ENCODE data around the gene TEX35.
"Not testable (repeated sequence)": the region's sequence is repeated elsewhere in the genome, so short reads cannot be mapped to it uniquely, and the experiment has no call there.

The TEX35 gene

DNA sequence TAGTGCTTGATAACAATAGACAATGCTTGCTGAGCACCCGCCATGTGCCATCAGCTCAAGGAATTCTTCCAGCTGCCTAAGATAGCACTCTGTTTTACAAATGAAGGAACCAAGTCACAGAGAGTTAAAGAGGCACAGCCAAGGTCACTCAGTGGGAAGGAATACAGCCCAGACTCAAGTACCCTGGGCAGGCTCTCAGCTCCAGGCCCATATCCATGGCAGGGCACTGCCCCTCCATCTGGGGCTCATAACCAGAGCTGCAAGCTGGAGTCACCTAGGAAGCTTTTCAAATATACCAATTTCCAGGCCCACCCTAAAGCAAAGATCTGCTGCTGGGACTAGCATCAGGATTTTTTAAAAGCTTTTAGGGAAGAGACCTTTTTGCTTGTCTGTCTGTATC, 17.8 kb upstream of the TEX35 start:
- no peak for DNase-seq

DNA sequence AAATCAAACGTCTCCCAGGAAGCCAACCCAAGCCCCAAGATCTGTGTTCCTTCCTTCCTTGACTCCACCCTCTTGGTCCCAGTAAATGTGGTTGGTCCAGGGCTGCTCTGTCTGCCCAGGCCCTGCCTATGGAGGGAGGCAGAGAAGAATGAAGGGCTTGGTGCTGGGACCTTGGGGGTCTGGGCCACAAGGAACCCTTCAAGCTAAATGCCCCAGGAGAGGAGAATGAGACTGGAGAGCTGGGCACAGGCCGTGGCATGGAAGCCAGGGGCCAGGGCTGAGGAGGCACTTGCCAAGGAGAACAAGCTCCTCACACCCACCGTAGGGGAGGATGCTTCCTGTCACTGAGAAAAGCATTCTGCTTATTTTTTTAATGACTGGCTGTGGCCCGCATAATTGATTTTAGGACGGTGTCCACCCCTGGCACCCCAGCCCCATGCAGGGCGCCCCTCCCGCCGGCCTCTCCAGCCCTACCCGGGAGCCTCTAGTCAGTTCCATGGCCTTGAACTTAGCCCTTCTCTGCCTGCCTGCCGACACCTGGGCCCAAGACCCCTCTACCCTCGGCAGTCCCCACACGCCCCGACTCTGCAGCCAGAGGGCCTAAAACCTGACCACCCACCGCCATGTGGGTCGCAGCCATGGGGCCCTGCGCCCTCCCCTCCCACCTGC, 17.0 kb upstream of the TEX35 start:
- DNase-seq: no peak

DNA sequence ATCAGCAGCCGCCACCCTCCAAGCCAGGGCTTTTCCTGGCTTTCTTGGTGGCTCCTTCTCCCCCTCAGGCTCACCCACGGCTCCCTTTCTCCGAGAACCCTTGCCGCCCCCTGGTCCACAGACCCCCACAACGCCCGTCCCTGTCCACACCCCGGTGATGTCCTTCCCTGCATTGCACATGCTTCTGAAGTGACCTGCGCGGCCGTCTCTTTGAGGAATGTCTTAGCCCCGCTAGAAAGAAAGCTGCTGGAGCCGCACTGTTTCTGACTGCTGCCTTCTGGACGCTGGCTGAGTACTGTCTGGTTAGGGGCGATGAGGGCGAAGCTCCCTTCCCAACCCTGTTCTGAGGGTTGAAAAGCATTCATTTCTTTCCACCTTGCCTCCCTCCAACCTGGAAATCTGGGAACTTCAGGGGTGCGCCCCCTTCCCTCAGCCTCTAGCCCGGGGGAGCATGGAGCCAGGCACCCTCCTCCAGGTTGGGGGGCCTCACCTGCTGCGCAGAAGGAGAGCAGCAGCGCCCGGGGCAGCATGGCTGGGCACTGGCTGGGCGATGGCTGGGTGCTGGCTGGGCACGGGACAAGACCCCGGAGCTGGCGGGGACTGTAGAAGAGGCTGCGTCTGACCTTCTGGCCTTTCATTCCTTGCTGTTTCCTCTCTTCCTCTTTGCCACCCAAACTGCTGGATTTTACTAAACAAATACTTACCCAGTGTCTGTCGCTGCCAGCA, 16.3 kb upstream of the TEX35 start, which contains the start of gene CLEC20A:
TSS of gene CLEC20A (minus strand) at position 555 of the 726 bp plus-strand sequence. CDS start at position 530, 25 bp downstream.
- no peak for DNase-seq

DNA sequence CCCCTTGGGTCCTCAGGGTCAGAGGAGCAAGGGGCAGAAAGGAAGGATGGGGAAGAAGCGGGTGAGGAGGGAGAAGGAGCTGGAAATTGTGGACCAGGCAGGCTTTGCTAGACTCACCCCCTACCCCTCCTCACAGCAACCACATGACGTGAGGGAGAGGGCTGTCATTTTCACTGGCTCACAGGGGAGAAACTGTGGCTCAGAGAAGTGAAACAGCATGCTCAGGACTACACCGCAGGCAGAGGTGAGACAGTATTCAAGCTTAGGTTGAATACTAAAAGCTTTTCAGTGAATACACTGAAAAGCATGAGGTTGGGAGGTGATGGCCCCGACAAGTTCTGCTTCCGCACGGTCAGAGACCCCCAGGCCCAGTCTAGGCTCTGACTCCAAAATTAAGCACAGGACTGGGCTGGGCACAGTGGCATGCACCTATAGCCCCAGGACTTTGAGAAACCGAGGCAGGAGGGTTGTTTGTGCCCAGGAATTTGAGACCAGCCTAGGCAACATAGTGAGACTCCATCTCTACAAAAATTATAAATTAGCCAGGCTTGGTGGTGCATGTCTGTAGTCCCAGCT, 14.9 kb upstream of the TEX35 start:
- DNase-seq: no peak

DNA sequence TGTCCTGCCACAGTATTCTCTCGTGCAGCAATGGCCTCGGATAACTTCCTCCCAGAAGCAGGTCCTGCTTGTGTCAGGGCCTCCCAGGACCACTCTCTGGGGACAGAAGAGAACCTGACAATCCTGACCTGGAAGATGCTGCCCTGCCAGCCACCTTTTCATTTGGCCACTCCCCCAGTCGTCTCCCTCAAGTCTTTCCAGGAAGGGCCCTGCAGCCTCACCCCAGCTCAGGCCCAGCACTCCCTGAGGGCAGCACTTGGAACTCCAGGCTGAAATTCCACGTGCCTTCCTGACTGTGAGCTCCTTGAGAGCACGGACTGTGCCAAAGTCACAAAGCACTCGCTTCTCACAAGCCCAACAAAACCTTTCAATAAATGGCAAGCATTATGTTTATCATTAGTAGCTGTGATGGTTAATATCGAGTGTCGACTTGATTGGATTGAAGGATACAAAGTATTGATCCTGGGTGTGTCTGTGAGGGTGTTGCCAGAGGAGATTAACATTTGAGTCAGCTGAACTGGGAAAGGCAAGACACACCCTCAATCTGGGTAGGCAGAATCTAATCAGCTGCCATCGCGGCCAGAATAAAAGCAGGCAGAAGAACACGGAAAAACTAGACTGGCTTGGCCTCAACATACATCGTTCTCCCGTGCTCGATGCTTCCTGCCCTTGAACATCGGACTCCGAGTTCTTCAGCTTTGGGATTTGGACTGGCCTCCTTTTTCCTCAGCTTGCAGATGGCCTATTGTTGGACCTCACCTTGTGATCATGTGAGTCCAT, 13.8 kb upstream of the TEX35 start:
- DNase-seq: no peak

DNA sequence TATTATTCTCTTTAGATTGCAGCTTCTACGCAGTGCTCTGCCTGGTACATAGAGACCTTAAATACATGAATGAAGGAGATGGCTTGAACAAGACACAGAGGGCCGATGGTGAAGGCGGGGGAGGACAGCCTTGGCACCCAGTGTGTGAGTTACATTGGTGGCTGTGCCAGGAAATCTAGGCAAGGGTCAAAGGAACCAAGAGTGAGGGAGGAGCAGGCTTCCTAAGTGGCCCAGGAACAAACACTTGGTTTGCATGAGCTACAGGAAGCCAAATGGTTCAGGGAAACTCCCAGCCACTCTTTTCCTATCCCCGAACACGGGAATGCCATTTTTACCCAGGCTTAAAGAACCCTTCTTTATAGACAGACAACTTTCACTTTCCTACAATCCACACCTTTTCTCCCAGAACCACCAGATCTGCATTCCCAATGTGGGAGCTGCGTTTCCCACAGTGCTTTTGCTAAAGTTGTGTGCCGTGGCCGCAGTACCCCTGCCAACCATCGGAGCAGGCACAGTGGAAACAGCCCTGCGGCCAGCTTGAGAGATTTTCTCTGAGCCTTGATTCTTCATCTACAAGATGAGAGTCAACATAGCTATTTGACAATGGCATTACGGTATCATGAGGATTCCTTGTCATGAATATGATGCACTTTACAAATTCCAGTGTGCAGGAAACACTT, 12.7 kb upstream of the TEX35 start:
- DNase-seq: no peak

DNA sequence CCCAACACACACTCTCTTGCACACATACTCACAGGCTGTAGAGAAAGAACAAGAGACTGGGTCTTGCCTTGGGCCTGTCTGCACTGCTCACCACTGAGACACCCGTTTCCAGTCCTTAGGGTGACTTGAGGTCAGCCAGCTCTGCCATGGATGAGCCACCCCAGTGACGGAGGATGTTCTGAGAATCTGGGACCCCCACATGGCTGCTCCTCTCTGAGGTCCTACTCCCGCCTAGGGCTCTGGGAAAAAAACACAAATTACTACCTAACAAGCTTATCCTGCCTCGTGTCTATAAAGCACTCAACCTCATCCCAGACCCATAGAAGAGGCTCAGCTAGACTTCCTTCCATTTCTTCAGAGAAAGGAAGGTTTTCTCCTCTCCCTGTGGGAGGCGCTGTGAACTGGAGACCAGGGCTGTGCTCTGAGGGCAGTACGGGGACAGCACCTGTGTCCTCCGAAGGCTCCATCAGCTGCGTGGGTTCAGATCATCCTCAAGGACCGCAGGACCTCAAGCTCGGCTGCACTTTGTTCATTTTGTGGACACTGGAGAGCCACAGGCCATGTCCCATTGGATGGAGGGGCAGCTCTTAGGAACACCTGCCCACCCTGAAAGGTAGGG, 11.9 kb upstream of the TEX35 start:
- DNase-seq: no peak

DNA sequence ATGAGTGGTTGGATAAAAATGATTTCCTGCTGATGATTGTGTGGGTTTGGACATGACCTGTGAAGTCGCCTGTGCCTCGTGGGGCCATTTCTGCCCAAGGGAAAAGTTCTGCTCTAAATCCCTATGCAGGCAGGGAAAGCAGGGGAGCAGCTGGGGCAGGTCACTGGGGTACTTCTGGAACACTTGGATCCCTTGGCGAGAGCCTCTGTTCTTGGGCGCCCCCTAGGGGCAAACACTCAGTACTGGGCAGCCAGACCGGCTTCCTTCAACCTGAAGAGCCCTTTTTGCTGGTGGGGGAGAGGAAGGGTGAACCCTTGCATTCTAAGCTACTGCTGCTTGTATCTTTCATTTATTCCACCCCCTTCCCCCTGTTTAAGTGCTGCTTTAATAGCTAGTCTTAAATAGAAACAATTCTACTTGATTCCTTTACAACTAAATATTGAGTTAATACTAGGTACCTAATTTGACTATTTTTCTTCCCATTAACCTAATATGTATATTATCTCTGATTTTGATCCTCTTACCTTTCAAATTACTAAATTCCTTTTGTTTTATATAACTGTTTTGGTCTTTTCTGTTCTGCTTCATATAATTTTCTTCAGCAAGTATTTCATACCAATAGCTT, 11.1 kb upstream of the TEX35 start:
- peak; percentile 60 to 63 for DNase-seq

DNA sequence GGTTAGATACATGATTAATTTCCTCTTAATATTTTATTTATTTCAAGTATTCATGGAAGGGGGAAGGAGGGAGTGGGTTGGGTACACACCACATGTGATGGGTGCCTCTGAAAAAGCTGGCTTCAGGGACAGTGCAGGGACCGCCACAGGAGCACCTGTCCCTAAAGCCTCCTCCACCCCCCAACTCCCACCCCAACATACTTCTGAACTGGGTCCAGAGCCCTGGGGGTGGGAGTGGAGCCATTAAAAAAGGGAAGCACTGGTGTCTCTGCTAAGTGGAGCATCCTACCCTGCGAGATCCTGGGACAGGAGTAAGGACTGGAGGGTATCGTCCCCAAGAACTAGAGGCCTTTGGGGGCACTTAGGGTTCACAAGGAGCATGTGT, 10.6 kb upstream of the TEX35 start:
- no peak for DNase-seq

DNA sequence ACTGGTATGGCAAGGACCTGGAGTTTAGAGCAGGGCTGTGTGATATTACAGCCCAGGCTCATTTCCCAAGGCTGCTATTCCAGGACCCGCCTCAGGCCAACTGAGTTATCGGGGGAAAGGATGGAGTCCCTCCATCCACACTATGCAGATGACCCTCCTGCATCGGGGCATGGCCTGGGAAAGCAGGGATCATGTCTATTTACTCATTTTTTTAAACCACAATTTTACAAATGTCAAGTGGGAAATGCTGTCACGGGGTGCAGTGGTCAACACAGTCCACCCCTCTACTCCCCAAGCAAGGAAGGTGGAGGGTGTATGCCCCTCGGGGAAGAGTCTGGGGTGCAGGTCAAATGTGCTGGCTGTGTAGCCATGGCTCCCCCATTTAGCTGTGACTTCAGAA, 10.1 kb upstream of the TEX35 start:
- DNase-seq: no peak

DNA sequence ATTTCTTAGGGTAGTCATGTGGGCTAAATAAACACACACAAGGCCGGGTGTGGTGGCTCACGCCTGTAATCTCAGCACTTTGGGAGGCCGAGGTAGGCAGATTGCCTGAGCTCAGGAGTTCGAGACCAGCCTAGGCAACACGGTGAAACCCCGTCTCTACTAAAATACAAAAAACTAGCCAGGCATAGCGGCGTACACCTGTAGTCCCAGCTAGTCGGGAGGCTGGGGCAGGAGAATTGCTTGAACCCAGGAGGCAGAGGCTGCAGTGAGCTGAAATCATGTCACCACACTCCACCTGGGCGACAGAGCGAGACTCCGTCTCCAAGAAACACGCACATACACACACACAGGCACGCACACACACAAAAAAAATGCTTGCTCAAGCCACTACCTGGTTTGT, 9.6 kb upstream of the TEX35 start:
- DNase-seq: not testable (repeated sequence)

DNA sequence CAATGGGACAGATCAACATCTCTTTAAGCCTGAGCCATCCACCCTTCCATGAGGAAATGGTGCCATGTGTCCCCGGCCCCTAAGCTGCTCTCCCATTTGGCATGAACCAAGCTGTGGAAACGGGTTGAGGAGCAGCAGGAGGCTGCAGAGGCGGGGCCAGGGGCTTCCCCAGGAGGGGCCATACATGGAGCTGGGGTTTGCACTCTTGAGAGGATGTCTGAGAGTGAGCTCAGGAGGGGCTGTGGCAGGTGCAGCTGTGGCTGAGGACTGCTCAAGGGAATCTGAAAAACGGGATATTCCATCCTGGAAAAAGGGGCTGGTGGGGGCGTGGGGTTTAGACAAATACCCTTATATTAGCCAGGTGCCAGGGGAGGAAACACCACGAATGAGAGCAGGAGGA, 9.1 kb upstream of the TEX35 start:
- no peak for DNase-seq

DNA sequence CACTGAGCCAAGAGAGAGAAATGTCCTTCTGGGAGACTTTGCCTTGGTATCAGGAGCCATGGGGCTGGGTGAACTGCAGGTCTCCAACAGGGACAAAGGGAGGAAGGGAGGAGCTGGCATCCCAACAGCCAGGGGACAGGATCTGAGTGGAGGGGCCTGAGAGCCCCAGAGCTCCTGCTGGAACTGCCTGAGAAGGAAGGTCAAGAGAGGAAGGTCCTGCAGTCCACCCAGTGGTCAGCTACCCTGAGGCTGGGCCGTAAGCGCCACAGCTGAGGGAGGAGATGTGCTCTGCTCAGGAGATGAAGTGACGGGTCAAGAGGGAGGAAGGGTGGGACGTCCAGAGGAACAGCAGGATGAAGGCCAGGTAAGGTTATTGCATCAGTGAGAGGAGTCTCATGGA, 8.6 kb upstream of the TEX35 start:
- no peak for DNase-seq

DNA sequence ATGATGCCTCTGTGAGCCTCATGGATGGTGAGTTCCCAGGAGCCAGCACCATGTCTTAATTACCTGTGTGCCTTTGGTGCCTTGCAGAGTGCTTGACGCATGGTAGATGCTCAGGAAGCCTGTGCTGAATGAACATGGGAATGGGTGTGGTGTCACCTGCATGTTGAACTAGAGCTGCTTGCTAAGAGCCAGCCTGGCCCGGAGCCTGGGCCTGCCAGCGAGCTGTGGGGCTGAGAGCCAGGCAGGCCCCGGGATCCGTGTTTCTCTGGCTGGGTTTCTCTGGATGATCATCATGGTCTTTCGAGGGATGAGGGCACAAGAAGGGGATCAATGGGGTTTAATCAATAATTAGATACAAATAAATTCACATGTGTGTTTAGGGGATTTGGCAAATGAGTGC, 6.7 kb upstream of the TEX35 start:
- no peak for DNase-seq

DNA sequence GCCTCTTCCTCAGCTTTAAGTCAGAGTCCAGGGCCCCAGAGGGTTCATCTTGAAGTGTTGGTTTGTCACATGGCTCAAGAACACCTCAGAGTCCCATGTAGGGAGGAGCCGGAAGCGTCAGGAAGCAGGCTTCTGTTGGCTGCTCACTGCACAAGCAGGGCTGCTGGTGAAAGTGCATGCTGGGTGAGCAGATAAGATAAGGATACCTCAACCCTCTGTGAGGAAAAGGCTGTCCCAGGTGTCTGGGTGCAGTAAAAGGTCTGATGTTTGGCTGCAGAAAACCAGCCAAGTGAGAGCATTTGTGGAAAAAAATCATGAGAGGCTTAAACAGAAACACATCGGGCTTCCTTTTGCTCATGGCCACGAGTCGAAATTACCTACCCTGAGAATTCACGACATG, 6.2 kb upstream of the TEX35 start:
- DNase-seq: no peak

DNA sequence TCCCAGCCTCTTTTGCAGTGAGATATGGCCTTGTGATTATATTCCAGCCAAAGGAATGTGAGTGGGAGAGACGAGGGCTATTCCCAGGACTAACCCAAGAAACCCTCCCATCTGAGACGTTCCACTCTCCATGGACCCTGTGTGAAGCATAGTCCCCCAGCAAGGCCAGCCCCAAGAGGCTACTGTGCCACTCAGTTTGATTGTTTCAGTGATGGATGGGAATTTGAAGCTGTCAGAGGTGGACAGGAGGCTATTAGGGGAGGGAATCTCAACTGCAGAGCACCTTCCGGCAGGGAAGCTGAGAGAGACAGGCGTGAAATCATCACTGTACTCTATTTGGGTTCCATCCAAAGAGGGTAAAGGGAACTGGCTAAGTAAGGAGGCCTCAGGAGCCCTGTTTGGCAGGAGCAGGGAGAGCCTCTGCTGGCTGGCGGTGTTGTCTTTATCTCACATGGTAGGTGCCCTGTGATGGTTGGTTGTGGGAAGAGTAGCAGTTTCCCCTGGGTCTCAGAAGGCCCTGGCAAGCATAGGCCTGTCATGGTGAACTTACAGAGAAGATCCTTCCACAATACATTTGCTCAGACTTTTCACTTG, 3.4 kb upstream of the TEX35 start:
- DNase-seq: no peak

DNA sequence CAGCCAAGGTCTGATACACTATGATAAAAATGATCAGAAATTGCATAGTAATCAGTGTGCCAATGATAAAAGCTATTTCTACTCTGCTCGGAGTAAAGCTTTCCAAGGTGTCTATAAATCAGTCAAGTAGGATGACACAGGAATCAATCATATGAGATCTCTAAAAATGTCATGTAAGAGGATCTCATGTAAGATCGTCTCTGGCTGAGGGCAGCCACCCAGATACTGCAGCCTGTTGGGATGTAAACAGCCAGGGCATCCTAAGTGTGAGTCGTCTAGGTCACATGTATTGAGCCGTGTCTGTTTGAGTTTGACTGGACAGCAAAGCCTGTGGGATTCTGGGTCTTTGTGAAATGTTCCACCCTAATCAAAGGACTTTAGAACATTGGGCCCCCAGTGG, 2.8 kb upstream of the TEX35 start:
- no peak for DNase-seq

DNA sequence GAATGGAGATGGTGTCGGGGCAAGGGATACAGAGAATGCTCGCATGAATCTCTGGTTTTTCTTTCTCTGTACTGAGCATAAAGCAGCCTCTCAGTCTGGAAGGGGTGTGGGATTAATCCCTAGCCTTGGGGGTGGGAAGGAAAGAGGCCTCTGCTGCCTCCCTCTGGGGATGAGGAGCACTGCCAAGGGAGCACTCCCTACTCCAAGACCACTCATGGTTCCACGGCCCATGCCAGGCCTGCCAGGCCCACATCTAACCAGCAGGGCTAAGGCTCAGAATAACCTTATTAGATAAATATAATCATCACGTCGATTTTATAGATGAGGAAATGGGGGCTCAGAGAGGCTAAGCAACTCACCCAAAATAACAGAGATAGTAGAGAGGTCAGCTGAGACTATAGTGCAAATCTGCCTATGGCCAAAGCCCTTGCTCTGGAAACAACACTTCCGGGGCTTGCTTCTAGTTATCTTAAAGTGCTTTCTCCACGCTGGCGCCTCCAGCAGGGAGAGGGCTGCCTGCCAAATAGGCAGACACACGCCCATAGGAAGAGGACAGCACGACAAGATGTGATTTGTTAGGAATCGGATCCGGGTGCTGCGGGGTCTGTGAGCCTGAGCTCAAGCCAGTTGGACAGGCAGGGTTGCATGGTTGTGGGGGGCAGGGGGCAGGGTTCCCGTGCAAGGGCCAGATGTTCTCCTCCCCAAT, 522 bp downstream of the TEX35 start:
- DNase-seq: no peak

DNA sequence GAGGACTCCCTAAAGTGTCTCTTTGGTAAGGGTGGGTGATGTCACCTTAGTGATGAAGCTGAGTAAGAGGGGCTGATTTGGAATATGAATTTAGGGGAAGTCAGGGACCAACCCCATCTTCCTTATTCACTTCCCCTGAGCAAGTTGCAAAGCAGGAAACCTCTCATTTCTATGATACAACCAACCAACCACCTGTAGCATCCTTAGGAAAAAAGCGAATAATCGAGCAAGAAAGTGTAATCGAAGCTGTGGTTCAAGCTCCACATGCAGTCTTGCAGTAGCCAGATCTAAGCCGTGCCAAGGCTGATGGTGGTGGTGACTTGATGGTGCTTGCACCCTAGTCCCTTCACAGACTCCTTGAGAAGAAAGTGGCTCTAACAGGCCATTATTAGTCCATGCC, 3.2 kb downstream of the TEX35 start:
- DNase-seq: no peak

DNA sequence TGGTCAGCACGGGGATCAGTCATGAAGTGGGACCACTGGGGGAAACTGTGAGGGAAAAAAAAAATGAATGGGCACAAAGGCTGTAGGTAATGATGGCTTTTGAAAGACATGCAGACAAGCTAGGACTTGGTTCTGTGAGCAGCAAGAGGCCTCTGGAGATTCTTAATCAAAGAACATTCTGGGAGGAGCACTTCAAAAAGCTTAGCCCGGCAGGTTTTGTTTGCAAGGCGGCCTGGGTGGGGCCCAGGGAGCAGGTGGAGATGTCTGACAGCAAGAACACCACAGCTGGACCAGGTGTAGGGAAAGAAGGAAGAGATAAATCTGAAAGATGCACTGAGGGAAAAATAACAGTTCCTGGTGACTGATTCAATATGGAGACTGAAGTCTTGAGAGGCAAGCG, 6.0 kb downstream of the TEX35 start:
- no peak for DNase-seq

DNA sequence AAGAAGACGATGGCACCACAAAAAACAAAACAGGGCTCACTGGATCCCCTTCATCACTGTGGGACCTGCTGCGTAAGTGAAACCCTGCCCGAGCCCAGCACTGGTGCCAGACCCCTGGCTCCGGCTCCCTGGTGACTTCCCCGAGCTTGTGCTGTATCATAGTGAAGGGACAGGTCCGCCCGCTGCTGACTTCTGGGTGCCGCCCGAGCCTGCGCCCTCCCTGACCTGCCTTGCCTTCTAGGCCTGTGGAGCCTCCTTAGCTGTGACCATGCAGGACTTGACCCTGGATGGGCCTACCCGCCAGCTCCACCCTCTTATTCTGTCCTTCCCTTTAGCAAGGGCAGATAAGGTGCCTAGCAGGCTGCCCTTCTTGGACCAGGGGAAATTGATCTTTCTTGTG, 7.9 kb downstream of the TEX35 start:
- no peak for DNase-seq
